HG02885 (cell line): ENCODE data around the gene CYBA.

Experiments
- ATAC-seq: cut with Tn5 transposase; IDR thresholded peaks from one replicate; pipeline ENCODE4 v1.9.1; 2021; ENCODE audit warnings: mild to moderate bottlenecking; ENCODE audit not compliant: unreplicated experiment, poor library complexity

CYBA gene

GRCh38 chr16:88662843-88663606, 12.2 kb upstream of the CYBA start, which contains the start of gene MVD:
Gene MVD, minus strand, starts transcription at chr16:88663091. Its CDS starts 11 bp downstream, at chr16:88663080.
- peak; percentile 94 for ATAC-seq

- ATAC-seq, result no peak
Observed at GRCh38 chr16:88662222-88662842, 11.5 kb upstream of the CYBA start.

GRCh38 chr16:88661468-88661867, 10.6 kb upstream of the CYBA start:
- no peak for ATAC-seq

GRCh38 chr16:88659160-88659559, 8.3 kb upstream of the CYBA start:
- ATAC-seq, result no peak

- ATAC-seq, result no peak
Observed at GRCh38 chr16:88658714-88659113, 7.9 kb upstream of the CYBA start.

- no peak for ATAC-seq
Observed at GRCh38 chr16:88657371-88657770, 6.5 kb upstream of the CYBA start.

GRCh38 chr16:88656291-88656980, 5.6 kb upstream of the CYBA start:
- no peak for ATAC-seq

GRCh38 chr16:88655733-88656281, 5.0 kb upstream of the CYBA start:
- ATAC-seq, result no peak

GRCh38 chr16:88655053-88655732, 4.3 kb upstream of the CYBA start:
- no peak for ATAC-seq

GRCh38 chr16:88654363-88655052, 3.7 kb upstream of the CYBA start:
- no peak for ATAC-seq

GRCh38 chr16:88653596-88654362, 2.9 kb upstream of the CYBA start:
- no peak for ATAC-seq

GRCh38 chr16:88653101-88653500, 2.2 kb upstream of the CYBA start:
- ATAC-seq, result no peak

- ATAC-seq, result no peak
Observed at GRCh38 chr16:88652762-88653063, 1.9 kb upstream of the CYBA start.

- ATAC-seq, result no peak
Observed at GRCh38 chr16:88651989-88652761, 1.3 kb upstream of the CYBA start.

- ATAC-seq, result peak; percentile 77
Observed at GRCh38 chr16:88651276-88651988, 579 bp upstream of the CYBA start.

GRCh38 chr16:88649924-88650748, 717 bp downstream of the CYBA start:
- ATAC-seq, result peak; percentile 17
